Posterior vena cava (tissue), 2 donors: ENCODE data around the gene PPM1F. TPM values are rescaled to one million over a fixed set of nuclear protein-coding genes. Genes with fewer than 3 reads are reported as not detected.
"Not testable (repeated sequence)": the region's sequence is repeated elsewhere in the genome, so short reads cannot be mapped to it uniquely, and the experiment has no call there.

Experiments
- DNase-seq: peaks from one replicate; pipeline ENCODE4 v3.0.0-alpha.2; 2020; ENCODE audit warnings: low spot score
- intact Hi-C, 2 donors: fragments of 100-400 bp; cut with DNase I; formaldehyde crosslinking; loops; one replicate each; pipeline versions ENCODE4 v1.14.1 to v1.14.2; 2022 to 2023
- total RNA-seq, 2 donors: library from RNA; stranded (reverse); fragmentation: NEBNext Ultra II Directional; extraction: Animal tissue kit (Norgen Biotek cat#: 25700); gene quantifications; one replicate each; pipeline ENCODE4 v1.2.1, GENCODE V29; 2021
- donor health status: DM: yes; HTN: yes; CAD: no.
- donor health status: DM: yes; HTN: yes; CAD: no.

PPM1F gene
- total RNA-seq, 2 donors from 2014 or later: 39.4 to 55.8 TPM

GRCh38 chr22:21910367-21910766 is 42.3 kb downstream of the PPM1F start:
- DNase-seq: peak; percentile 5
- intact Hi-C loops: not testable (repeated sequence)

GRCh38 chr22:21909871-21910270 is 42.8 kb downstream of the PPM1F start:
- intact Hi-C loops: loop anchor here in 1 of 2 donors (2.0 kb wide), 1 partner anchor 59 kb away; no protein-coding TSS in a partner anchor
- peak; percentile 6 for DNase-seq

GRCh38 chr22:21907638-21908522 is 44.8 kb downstream of the PPM1F start:
- peak; percentile 19 for DNase-seq
- intact Hi-C loops: loop anchor here in 1 of 2 donors (2.0 kb wide), 1 partner anchor 57 kb away; no protein-coding TSS in a partner anchor

GRCh38 chr22:21905234-21905633 is 47.4 kb downstream of the PPM1F start:
- peak; percentile 40 for DNase-seq
- intact Hi-C loops: not testable (repeated sequence)

GRCh38 chr22:21904250-21904789 is 48.3 kb downstream of the PPM1F start:
- intact Hi-C loops: no loop called here
- DNase-seq: peak; percentile 48

GRCh38 chr22:21903283-21903682 is 49.4 kb downstream of the PPM1F start:
- intact Hi-C loops: no loop called here

GRCh38 chr22:21902296-21903087 is 50.2 kb downstream of the PPM1F start:
- DNase-seq: peak; percentile 36
- intact Hi-C loops: no loop called here

More at GRCh38 chr22:21903283-21903682, 49.4 kb downstream of the PPM1F start:
- peak; percentile 11 for DNase-seq

GRCh38 chr22:21898354-21898896 is 54.2 kb downstream of the PPM1F start:
- intact Hi-C loops: no loop called here
- no peak for DNase-seq

GRCh38 chr22:21896951-21897513 is 55.6 kb downstream of the PPM1F start:
- no peak for DNase-seq
- intact Hi-C loops: no loop called here

- intact Hi-C loops, DNase-seq: not testable (repeated sequence)
Observed at GRCh38 chr22:21896275-21896674, 56.4 kb downstream of the PPM1F start.

- DNase-seq: peak; percentile 17
- intact Hi-C loops: no loop called here
Observed at GRCh38 chr22:21894799-21895198, 57.8 kb downstream of the PPM1F start.

- DNase-seq: no peak
- intact Hi-C loops: no loop called here
Observed at GRCh38 chr22:21889251-21889990, 63.2 kb downstream of the PPM1F start.

- no peak for DNase-seq
- intact Hi-C loops: no loop called here
Observed at GRCh38 chr22:21887841-21888240, 64.8 kb downstream of the PPM1F start.

- intact Hi-C loops: not testable (repeated sequence)
- peak; percentile 36 for DNase-seq
Observed at GRCh38 chr22:21883930-21884329, 68.7 kb downstream of the PPM1F start.

GRCh38 chr22:21882754-21883333 is 69.8 kb downstream of the PPM1F start:
- intact Hi-C loops, DNase-seq: not testable (repeated sequence)

- peak; percentile 60 for DNase-seq
- intact Hi-C loops: no loop called here
Observed at GRCh38 chr22:21881841-21882753, 70.6 kb downstream of the PPM1F start.
